MV-4-11 (cell line): ENCODE data around the gene RAI1.
A peak's percentile ranks its signal among the peaks of the same experiment; 100 is the strongest.

Source experiments
- DNase-seq: peaks from one replicate; lab custom pipeline; 2025; lab: John Stamatoyannopoulos, UW

The RAI1 gene

DNA sequence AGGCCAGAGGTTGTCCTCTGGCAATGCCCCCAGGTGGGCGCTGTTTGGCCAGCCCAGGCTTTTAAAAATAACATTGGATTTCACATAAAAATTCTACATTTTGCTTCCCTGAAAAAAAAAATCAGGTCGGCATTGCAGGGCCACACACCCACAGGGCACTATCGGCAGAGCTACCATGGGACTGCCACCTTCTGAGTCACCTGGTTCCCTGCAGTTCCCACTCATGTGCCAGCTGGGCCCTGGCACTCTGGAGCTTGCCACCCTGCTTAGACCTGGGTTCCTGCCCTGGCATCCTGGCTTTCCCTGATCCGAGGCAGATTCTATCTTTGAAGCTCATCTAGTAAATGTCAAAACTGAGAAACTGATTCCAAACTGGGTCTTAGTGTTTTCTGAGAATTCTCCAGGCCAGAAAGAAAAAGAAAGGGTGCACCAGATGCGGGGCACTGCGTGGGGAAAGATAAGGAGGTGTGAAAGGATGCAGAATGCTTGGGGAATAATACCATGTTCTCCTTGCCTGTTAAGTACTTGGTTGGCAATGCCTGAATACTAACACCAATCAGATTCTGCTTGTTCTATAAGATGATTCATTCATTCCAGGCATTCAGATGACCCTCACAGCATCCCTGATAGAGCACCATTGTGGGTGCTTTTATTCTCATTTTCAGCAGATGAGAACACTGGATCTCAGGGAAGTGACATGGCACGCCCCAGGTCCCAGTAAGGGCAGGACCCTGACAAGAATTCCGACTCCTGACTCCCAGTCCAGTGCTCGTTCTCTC, 51.8 kb downstream of the RAI1 start:
- no peak for DNase-seq

GRCh38 chr17:17736205-17737183, 55.2 kb downstream of the RAI1 start:
- no peak for DNase-seq

DNA sequence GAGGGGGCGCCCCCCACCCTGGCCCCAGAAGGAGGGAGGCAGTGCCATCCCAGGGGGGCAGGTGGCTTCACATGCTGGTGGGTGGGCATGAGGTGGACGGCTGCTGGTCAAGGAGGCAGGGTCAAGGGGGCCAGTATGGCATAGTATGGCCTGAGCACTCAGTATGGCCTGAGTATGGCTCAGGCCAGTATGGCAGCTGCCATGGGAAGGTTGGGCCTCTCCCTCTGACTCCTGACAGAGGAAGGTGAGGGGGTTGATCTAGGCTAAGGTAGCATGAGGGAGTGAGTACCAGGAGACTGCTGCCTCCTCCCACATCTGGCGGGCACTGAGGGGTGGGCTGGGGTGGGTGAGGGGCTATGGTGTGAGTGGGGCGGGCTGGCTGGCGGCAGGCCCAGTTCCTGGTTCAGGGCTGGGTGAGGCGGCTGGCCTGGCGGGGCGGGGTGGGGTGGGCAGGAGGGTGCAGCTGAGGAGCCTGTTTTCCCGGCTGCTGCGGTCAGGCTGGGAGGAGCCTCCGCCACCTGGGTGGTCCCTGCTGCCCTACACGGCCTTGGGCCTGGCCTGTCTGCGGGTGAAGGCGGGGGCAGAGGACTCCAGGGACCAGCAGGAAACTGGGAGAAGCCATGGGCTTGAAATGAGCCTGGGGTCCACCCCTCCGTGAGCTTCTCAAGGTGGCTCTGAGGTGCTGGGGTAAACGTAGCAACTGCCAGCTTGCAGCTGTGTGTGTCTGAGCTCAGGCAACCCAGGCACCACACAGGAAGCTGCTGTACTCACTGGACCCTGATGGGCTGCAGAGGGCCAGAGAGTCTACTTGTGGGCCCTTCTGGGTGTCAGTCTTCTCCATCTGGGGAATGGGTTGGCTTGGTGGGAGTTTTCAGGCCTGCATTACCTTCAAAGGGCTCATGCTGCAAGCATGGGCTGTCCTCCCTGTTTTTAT, 57.0 kb downstream of the RAI1 start:
- no peak for DNase-seq

GRCh38 chr17:17738901-17739300, 57.6 kb downstream of the RAI1 start:
- no peak for DNase-seq

DNA sequence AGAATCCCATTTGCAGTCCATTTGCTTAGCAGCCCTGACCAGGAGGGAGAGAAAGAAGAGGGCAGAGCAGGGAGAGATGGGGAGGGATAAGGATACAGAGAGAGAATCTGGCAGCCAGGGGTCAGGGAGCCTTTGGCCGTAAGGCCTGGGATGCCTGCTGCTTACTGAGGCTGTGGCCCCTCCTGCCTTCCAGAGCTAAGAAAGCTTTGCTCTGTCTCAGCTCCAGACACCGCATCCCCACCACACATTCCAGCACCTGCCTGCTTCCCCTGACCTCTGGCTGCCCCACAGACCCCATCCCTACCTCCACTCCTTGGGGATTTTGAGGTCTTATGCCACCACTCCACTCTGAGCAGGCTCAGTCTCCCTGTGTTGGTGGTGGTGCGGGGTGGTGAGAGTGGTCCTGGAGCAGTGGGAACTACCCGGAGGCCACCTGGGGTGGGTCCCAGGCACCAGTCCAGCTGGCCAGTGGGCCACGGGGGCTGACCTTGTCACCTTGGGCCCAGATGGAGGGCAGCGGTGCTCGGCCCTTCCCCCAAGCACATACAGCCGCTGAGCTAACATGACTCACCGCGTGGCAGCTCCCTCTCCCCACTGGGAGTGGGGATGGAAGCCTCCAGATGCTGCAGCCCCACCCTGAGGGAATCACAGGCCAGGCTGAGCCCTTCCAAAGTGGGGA, 58.3 kb downstream of the RAI1 start:
- DNase-seq: no peak

DNA sequence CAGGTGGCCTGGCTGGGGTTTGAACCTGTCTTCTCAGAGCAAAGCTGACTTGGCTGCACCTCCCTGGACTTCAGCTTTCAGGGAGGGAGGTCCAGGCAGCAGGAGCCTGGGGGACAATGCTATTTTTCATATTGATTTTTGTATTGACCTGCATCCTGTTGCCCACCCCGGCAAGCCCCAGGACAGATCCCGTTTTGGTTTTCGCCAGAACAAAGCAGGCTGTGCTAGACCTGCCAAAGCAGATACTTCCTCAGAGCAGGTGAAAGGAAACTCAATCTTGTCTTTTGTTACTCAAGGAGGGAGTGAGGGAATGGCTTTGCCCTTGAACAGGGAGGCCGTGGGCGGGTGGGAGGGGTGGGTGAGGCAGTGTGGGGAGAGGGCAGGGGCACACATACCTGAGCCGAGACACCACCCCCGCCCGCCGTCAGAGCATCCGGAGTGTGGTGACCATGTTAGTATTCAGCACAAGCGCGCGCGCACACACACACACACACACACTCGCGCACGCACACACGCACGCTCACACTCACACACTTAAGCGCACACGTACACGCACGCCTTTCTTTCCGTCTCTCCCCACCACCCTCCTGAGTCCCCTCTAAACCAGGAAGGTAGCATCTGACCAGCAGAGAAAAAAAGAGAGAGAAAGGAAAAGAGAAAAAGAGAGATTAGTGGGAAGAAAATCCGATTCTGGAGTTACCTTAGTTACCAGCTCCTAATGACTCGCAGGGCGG, 59.5 kb downstream of the RAI1 start:
- DNase-seq: no peak

DNA sequence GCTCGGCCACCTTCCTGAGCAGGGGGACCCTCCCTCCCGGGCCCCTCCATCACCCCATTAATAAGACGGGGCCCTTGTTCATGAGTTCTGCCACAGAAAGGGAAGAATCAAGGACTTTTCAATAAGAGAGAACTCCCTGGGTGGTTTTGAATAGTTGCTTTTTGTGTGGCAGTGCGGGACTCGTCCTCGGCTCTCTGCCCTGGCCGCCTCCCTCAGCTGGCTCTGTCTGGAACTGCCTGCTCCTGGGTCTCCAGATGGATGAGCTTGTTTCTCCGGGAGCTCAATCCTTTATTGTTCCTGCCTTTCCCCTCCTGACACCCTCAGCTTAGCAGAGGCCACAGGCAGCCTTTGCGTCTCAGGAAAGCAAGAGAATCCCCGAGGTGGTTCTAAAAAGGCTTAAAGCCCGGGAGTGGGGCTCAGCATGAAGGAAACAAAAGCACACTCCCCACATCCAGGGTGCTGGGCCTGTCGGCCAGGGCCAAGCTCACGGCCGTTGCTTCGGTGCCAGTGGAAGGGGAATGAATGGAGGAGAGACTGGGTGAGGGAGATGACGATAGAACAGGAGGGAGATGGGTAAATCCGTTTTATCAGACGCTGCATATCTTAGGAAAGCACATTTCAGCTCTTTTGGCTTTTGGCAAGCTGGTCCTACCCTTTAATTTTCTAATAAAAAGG, 60.2 kb downstream of the RAI1 start:
- no peak for DNase-seq

GRCh38 chr17:17742133-17742621, 60.9 kb downstream of the RAI1 start:
- DNase-seq: no peak

GRCh38 chr17:17742688-17743390, 61.6 kb downstream of the RAI1 start:
- no peak for DNase-seq

DNA sequence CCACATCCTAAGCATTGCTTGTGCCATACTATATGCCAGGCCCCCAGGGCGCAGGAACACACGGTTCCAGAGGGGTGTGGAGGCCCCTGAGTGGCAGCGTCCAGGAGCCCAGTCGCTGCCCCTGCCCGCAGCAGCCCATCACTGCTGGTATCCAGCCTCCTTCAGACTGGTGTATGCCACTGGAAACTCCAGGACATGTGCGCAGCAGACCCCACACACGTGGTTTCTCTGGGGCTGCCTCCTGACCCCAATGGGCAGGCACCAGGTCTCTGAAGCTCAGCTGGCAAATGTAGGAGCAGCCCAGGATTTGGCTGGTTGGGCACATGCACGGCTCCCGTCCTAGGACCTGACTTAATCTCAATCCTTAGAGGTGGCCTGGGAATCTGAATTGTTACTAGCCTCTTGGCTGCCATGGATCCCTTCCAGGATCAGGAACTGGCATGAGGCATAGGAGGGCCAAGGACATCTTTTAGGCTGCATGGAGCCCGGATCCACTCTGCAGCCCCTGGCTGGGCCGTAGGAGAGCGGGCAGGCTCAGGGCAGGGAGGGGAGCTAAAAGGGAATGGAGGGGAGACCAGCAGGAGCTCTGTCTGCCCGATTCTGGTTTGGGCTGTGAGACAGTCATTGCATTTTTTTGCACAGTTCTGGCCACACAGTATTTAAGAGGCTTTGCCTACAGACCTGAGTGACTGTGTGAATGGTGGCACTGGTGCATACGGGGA, 62.3 kb downstream of the RAI1 start:
- DNase-seq: no peak

DNA sequence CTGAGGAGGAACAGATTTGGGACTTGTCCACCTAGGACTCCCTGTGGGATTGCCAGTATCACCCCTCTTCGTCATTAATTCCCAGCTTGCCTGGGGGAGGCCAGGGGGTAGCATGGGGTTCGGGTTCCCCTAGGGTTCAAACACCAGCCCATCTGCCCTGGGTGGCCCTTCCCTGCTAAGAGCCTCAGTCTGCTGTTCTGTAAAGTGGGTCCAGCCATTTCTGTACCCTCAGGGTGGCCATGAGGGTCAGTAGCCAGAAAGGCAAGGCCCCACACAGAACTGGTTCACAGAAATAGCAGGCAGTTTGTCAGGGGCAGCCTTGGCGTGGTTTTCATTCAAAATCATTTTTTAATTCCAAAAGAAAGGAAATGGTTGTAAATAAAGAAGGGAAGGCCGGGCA, 62.9 kb downstream of the RAI1 start:
- DNase-seq: no peak

DNA sequence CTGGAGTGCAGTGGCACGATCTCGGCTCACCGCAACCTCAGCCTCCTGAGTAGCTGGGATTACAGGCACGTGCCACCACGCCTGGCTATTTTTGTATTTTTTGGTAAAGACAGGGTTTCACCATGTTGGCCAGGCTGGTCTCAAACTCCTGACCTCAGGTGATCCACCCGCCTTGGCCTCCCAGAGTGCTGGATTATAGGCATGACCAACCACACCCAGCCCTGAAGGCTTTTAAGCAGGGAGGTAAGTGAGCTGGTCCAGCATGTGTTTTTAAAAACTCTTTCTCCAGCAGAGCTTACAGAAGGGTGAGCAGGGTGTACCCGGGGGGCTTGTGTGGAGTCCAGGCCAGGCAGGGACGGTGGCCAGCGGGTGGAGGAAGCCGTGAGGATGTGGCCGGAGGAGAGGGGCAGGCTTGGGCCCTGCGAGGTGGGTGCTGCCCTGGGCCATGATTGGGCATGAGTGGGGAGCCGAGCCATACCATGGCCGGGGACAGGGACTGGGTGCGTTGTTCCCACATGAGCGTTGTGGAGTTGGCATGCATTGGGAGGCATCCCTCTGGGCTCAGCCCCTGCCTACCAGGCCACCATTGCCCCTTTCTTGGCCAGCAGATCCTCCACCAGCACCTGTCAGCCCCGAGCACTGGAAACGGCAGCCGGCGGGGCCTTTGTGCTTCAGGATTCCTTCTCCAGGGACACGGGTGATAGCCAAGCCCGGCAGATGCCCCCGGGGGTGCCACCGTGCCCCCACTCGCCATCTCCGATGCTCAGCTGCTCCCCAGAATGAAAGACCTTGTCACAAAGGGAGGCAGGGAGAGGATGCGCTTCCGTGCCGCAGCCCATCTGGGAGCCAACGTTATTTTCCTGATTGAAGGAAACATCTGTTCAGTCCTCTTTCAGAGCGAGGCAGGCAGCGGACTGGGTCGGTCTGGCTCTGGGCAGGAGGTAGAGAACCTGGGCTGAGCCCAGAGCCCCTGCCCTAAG, 64.5 kb downstream of the RAI1 start:
- DNase-seq: no peak

- no peak for DNase-seq
Observed at GRCh38 chr17:17748179-17748578, 66.9 kb downstream of the RAI1 start.

GRCh38 chr17:17748604-17749003, 67.3 kb downstream of the RAI1 start:
- DNase-seq: no peak

DNA sequence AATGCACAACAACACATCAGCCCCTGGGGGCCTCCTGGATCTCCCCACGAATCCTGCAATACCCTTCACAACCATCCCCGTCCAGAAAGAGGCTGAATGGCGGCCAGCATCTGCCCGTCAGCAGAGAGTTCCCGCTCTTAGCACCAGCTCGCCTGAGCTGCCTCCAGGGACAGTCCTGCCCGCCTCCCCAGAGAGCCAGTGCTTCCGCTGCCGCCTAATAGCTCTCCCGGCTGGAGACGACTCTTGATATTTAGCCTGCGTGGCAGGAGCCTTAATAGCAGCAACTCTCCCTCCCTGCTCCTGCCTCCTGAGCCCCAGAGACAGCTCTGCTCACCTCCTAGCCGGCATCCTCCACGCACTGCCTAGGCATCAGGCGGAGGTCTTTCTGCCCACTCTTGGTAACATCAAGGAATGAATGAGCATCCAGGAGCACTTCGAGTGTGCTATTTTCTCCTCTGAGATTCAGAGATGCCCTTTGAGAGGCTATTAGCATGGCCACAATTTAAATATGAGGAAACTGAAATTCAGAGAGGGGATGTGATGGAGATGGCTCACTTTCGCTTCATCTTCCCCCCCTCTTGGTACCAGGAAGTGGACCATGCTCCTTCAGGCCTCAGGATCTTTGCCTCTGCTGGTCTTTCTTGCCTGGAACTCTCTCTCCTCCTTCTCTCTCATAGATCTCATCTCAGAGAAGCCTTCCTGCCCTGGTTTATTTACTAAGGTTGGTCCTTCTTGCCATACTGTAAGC, 67.9 kb downstream of the RAI1 start:
- DNase-seq: peak; percentile 76

DNA sequence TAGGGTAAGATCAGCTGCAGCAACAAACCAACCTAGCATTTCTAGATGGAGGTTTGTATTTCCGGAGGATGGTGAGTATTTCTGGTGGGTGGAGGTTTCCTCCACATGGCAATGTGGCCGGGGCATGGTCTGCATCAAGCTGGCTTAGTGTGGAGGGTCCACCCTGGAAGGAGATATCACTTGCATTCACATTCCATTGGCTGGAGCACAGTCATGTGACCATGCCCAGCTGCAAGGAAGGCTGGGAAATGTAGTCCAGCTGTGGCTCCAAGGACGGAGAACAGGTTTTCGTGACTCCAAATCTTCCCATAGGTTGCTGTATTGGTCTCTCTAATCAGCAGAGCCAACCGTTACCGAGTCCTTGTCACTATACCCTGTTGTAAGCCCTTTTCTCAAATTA, 68.7 kb downstream of the RAI1 start:
- DNase-seq: peak; percentile 22

DNA sequence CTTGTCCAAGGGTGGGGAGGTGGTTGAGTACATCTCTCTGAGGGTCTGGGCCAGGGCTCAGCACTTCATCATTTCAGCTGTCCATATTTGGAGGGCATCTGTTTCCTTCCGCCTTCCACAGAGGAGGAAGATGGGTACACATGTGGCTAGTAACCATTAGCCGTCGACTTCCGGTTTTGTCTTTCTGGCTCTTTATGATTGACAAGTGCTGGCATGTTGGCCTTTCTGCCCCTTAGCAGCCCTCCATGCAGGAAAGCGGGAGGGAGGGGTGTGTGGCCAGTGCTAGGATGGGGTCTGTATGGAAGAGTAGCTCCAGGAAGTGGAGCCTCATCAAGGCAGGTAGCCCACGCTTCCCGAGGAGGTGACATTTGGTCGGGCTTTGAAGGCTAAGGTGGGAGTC, 69.6 kb downstream of the RAI1 start:
- peak; percentile 88 for DNase-seq
